GM23338 (cell line): ENCODE measurements around the gene FAM78A. TPM values are rescaled to one million over a fixed set of nuclear protein-coding genes. Genes with fewer than 3 reads are reported as not detected.

ENCODE experiments used
- ATAC-seq: fragments of 200-7000 bp; cut with Tn5 transposase; 3 replicates; pipeline ENCODE4 v1.9.1; 2020
- DNase-seq: peaks from one replicate; pipeline ENCODE4 v3.0.0-alpha.2; 2015; ENCODE audit warnings: low spot score
- H2AFZ ChIP-seq: fragments of 200-600 bp; sonication (generic); 2 replicates; pipeline ENCODE4 v1.8.0; 2016; ENCODE audit warnings: antibody characterized with exemption, mild to moderate bottlenecking, moderate library complexity
- H3F3A ChIP-seq: fragments of 200-600 bp; sonication (generic); replicated peaks from 2 replicates; pipeline ENCODE4 v1.8.0; 2017; ENCODE audit warnings: antibody characterized with exemption, mixed run types, low read depth
- H3K27ac ChIP-seq: fragments of 200-600 bp; sonication (generic); 2 replicates; pipeline ENCODE4 v1.6.1; 2016; ENCODE audit warnings: low read depth
- H3K27me3 ChIP-seq: fragments of 200-600 bp; sonication (generic); 2 replicates; pipeline ENCODE4 v1.8.0; 2016; ENCODE audit warnings: mild to moderate bottlenecking, mixed run types, moderate library complexity; ENCODE audit not compliant: insufficient read depth
- H3K36me3 ChIP-seq: fragments of 200-600 bp; sonication (generic); 2 replicates; pipeline ENCODE4 v1.8.0; 2016; ENCODE audit warnings: mild to moderate bottlenecking; ENCODE audit not compliant: insufficient read depth
- H3K4me1 ChIP-seq: fragments of 200-600 bp; sonication (generic); 2 replicates; pipeline ENCODE4 v1.8.0; 2016; ENCODE audit warnings: mild to moderate bottlenecking, moderate library complexity; ENCODE audit not compliant: insufficient read depth
- H3K4me2 ChIP-seq: fragments of 200-600 bp; sonication (generic); 2 replicates; pipeline ENCODE4 v1.7.1; 2017; ENCODE audit warnings: mixed run types
- H3K4me3 ChIP-seq: fragments of 200-600 bp; sonication (generic); 2 replicates; pipeline ENCODE4 v1.6.1; 2016; ENCODE audit warnings: mixed run types
- H3K79me2 ChIP-seq: fragments of 200-600 bp; sonication (generic); replicated peaks from 2 replicates; pipeline ENCODE4 v1.8.0; 2017; ENCODE audit warnings: mild to moderate bottlenecking; ENCODE audit not compliant: insufficient read depth
- H3K9me2 ChIP-seq: fragments of 200-600 bp; sonication (generic); 2 replicates; pipeline ENCODE4 v1.8.0; 2017; ENCODE audit not compliant: insufficient read depth
- H4K20me1 ChIP-seq: fragments of 200-600 bp; sonication (generic); replicated peaks from 2 replicates; pipeline ENCODE4 v1.8.0; 2017; ENCODE audit warnings: mild to moderate bottlenecking; ENCODE audit not compliant: insufficient read depth
- H3K27ac Mint-ChIP-seq: 2 replicates; pipeline ENCODE4 v1.8.0; 2020; ENCODE audit warnings: inconsistent platforms, mild to moderate bottlenecking, moderate library complexity, mixed read lengths
- H3K27me3 Mint-ChIP-seq: 3 replicates; pipeline ENCODE4 v1.8.0; 2022; ENCODE audit warnings: low read depth, mild to moderate bottlenecking, moderate library complexity, mixed read lengths, inconsistent platforms; ENCODE audit not compliant: insufficient read depth, poor library complexity
- H3K36me3 Mint-ChIP-seq: 3 replicates; pipeline ENCODE4 v1.8.0; 2021; ENCODE audit warnings: low read depth, mild to moderate bottlenecking, inconsistent platforms, moderate library complexity, mixed read lengths
- H3K4me1 Mint-ChIP-seq: 3 replicates; pipeline ENCODE4 v1.8.0; 2020; ENCODE audit warnings: mild to moderate bottlenecking, inconsistent platforms, mixed read lengths
- H3K4me3 Mint-ChIP-seq: 3 replicates; pipeline ENCODE4 v1.8.0; 2021; ENCODE audit warnings: moderate library complexity, mild to moderate bottlenecking, inconsistent platforms, mixed read lengths
- H3K9me3 Mint-ChIP-seq: 3 replicates; pipeline ENCODE4 v1.8.0; 2020; ENCODE audit warnings: moderate library complexity, mild to moderate bottlenecking, inconsistent platforms, mixed read lengths
- ETS1 ChIP-seq: IDR thresholded peaks from 2 replicates; pipeline ENCODE4 v1.6.1; 2016; ENCODE audit warnings: antibody characterized with exemption
- EZH2 ChIP-seq: fragments of 200-600 bp; sonication (generic); IDR thresholded peaks from one replicate; pipeline ENCODE4 v1.8.0; 2017; ENCODE audit warnings: antibody characterized with exemption, mild to moderate bottlenecking, low read depth; ENCODE audit not compliant: unreplicated experiment
- EZH2phosphoT487 ChIP-seq: fragments of 200-600 bp; sonication (generic); IDR thresholded peaks from one replicate; pipeline ENCODE4 v1.8.1; 2018; ENCODE audit warnings: antibody characterized with exemption; ENCODE audit not compliant: unreplicated experiment
- JUNB ChIP-seq: IDR thresholded peaks from one replicate; pipeline ENCODE4 v1.6.1; 2016; ENCODE audit warnings: antibody characterized with exemption; ENCODE audit not compliant: unreplicated experiment
- POLR2AphosphoS5 ChIP-seq: IDR thresholded peaks from 2 replicates; pipeline ENCODE4 v1.6.1; 2016; ENCODE audit warnings: antibody characterized with exemption, low read depth
- REST ChIP-seq: IDR thresholded peaks from one replicate; pipeline ENCODE4 v1.6.1; 2018; ENCODE audit warnings: antibody characterized with exemption; ENCODE audit not compliant: unreplicated experiment
- STAT1 ChIP-seq: IDR thresholded peaks from one replicate; pipeline ENCODE4 v1.6.1; 2016; ENCODE audit warnings: antibody characterized with exemption; ENCODE audit not compliant: unreplicated experiment
- ZNF331 ChIP-seq: fragments of 250-450 bp; sonication (Bioruptor Pico); IDR thresholded peaks from 2 replicates; pipeline ENCODE4 v1.5.0; 2020; ENCODE audit warnings: low read depth, mild to moderate bottlenecking, moderate library complexity
- ZNF462 ChIP-seq: fragments of 250-450 bp; sonication (Bioruptor Pico); IDR thresholded peaks from 2 replicates; pipeline ENCODE4 v1.5.0; 2020; ENCODE audit warnings: mild to moderate bottlenecking, moderate library complexity
- polyA plus RNA-seq: library from polyadenylated mRNA; unstranded; fragments of >200 nt; fragmentation: Nextera tagmentation; extraction: Ambion mirVana; gene quantifications from 2 replicates; pipeline ENCODE4 v1.2.1, GENCODE V29; 2016
- total RNA-seq: library from RNA; depleted of rRNA; stranded (reverse); fragments of >200 nt; shearing (Covaris generic); gene quantifications from 2 replicates; pipeline ENCODE4 v1.2.3, GENCODE V29; 2014

The FAM78A gene
- total and polyA plus RNA-seq, 2 experiments from 2014 or later, result 0.57 to 2.1 TPM

GRCh38 chr9:131289301-131290035 lies 13.2 kb upstream of the FAM78A start, which contains the start of gene PLPP7:
PLPP7 (plus strand) TSS chr9:131289723; CDS start chr9:131289998, 275 bp downstream.
- H3K4me1 Mint-ChIP-seq, result peaks cover 16% of the 10 kb centered on the region
- no peaks in the 10 kb centered on the region for H3K36me3 ChIP-seq
- TF ChIP-seq STAT1 (no peak), ETS1 (peak; percentile 58; the same call in 1 of the 2 replicates)
- H3K4me3 Mint-ChIP-seq, result peak within 1 kb of the TSS; percentile 54; the same call in 2 of the 3 replicates
- no peaks in the 10 kb centered on the region for H3K27me3 ChIP-seq
- H2AFZ ChIP-seq, result peak within 1 kb of the TSS; percentile 95
- H3K9me3 Mint-ChIP-seq, result no peaks in the 10 kb centered on the region
- no peak within 1 kb of the TSS for H3K27ac Mint-ChIP-seq
- no peaks in the 10 kb centered on the region for H3K9me2 ChIP-seq
- H3K4me3 ChIP-seq, result no peak within 1 kb of the TSS
- H3K79me2 ChIP-seq, result no peaks in the 10 kb centered on the region
- no peaks in the 10 kb centered on the region; the same call in 1 of the 2 replicates for H3K4me1 ChIP-seq
- H3K27ac ChIP-seq, result no peak within 1 kb of the TSS
- no peaks in the 10 kb centered on the region for H4K20me1 ChIP-seq
- H3F3A ChIP-seq, result 0 out of 2 replicates have a peak, but pooled peaks cover 4% of the 10 kb centered on the region
- no peaks in the 10 kb centered on the region for H3K36me3 Mint-ChIP-seq
- H3K27me3 Mint-ChIP-seq, result peaks cover 14% of the 10 kb centered on the region
- DNase-seq, result peak; percentile 84
- 0 out of 2 replicates have a peak within 1 kb of the TSS, but pooled peaks have one; percentile 8 for H3K4me2 ChIP-seq
- ATAC-seq, result peak; percentile 97

GRCh38 chr9:131288217-131288616 lies 11.9 kb upstream of the FAM78A start:
- no peaks in the 10 kb centered on the region for H4K20me1 ChIP-seq
- no peak for DNase-seq
- no peak for TF ChIP-seq REST
- no peak for TF ChIP-seq ZNF331 (CRISPR knock-in tag)
- no peak for TF ChIP-seq STAT1
- no peak for TF ChIP-seq EZH2phosphoT487
- no peak for TF ChIP-seq ZNF462 (CRISPR knock-in tag)
- no peak for TF ChIP-seq EZH2
- TF ChIP-seq JUNB, result no peak
- no peak for TF ChIP-seq POLR2AphosphoS5

More at GRCh38 chr9:131288217-131288616, 11.9 kb upstream of the FAM78A start:
- no peak for ATAC-seq
- no peaks in the 10 kb centered on the region for H3K79me2 ChIP-seq
- no peaks in the 10 kb centered on the region for H3K27me3 ChIP-seq
- H3K27ac ChIP-seq, result no peak overlapping the region
- Mint-ChIP-seq H3K27me3 (peaks cover 14% of the 10 kb centered on the region), H3K36me3 (no peaks in the 10 kb centered on the region), H3K4me3 (no peak overlapping the region), H3K27ac (no peak overlapping the region), H3K4me1 (peaks cover 13% of the 10 kb centered on the region), H3K9me3 (no peaks in the 10 kb centered on the region)
- no peaks in the 10 kb centered on the region for H3K36me3 ChIP-seq
- no peak overlapping the region for H3K4me3 ChIP-seq
- peak overlapping the region; percentile 95 for H2AFZ ChIP-seq
- no peaks in the 10 kb centered on the region for H3K9me2 ChIP-seq
- H3K4me2 ChIP-seq, result no peak overlapping the region
- H3F3A ChIP-seq, result 0 out of 2 replicates have a peak, but pooled peaks cover 6% of the 10 kb centered on the region
- H3K4me1 ChIP-seq, result no peaks in the 10 kb centered on the region; the same call in 1 of the 2 replicates
